Fibroblast of pulmonary artery (primary cell): ENCODE data around the gene PPP4R1.

Experiments used
- DNase-seq: peaks from one replicate; pipeline ENCODE4 v3.0.0-alpha.2; 2010; ENCODE audit warnings: low read depth
- H3K4me3 ChIP-seq: replicated peaks from 2 replicates; pipeline ENCODE4 v1.5.1; 2011; ENCODE audit warnings: low read depth, mild to moderate bottlenecking, control low read depth, low read length, moderate library complexity
- CTCF ChIP-seq: IDR thresholded peaks from 2 replicates; pipeline ENCODE4 v1.5.1; 2011; ENCODE audit warnings: mild to moderate bottlenecking, control low read depth, low read length, inconsistent platforms; ENCODE audit errors: missing control alignments

Gene PPP4R1

GRCh38 chr18:9614401-9615279, at the start of gene PPP4R1:
PPP4R1 (minus strand) TSS chr18:9614559; CDS start chr18:9614484, 75 bp downstream.
- peak within 1 kb of the TSS; percentile 83 for H3K4me3 ChIP-seq
- TF ChIP-seq CTCF = no peak
- DNase-seq = peak; percentile 57

- TF ChIP-seq CTCF = no peak
- H3K4me3 ChIP-seq = no peak overlapping the region
- DNase-seq = no peak
Observed at GRCh38 chr18:9663377-9663776, 49.0 kb upstream of the PPP4R1 start.

GRCh38 chr18:9661564-9661963, 47.2 kb upstream of the PPP4R1 start:
- TF ChIP-seq CTCF = peak; percentile 24
- no peak for DNase-seq
- H3K4me3 ChIP-seq = no peak overlapping the region

GRCh38 chr18:9659499-9660375, 45.4 kb upstream of the PPP4R1 start:
- no peak overlapping the region for H3K4me3 ChIP-seq
- DNase-seq = no peak
- no peak for TF ChIP-seq CTCF

GRCh38 chr18:9658087-9658641, 43.8 kb upstream of the PPP4R1 start:
- no peak for TF ChIP-seq CTCF
- H3K4me3 ChIP-seq = no peak overlapping the region
- DNase-seq = no peak

- TF ChIP-seq CTCF = no peak
Observed at GRCh38 chr18:9655232-9655767, 40.9 kb upstream of the PPP4R1 start.

More at GRCh38 chr18:9655232-9655767, 40.9 kb upstream of the PPP4R1 start:
- no peak overlapping the region for H3K4me3 ChIP-seq
- no peak for DNase-seq
